GM23338 (cell line): ENCODE data around the gene TFF1. TPM values are rescaled to one million over a fixed set of nuclear protein-coding genes. Genes with fewer than 3 reads are reported as not detected.

ENCODE experiments used
- ATAC-seq: fragments of 200-7000 bp; cut with Tn5 transposase; 3 replicates; pipeline ENCODE4 v1.9.1; 2020
- DNase-seq: peaks from one replicate; pipeline ENCODE4 v3.0.0-alpha.2; 2015; ENCODE audit warnings: low spot score
- H2AFZ ChIP-seq: fragments of 200-600 bp; sonication (generic); 2 replicates; pipeline ENCODE4 v1.8.0; 2016; ENCODE audit warnings: antibody characterized with exemption, mild to moderate bottlenecking, moderate library complexity
- H3F3A ChIP-seq: fragments of 200-600 bp; sonication (generic); replicated peaks from 2 replicates; pipeline ENCODE4 v1.8.0; 2017; ENCODE audit warnings: antibody characterized with exemption, mixed run types, low read depth
- H3K27ac ChIP-seq: fragments of 200-600 bp; sonication (generic); 2 replicates; pipeline ENCODE4 v1.6.1; 2016; ENCODE audit warnings: low read depth
- H3K27me3 ChIP-seq: fragments of 200-600 bp; sonication (generic); 2 replicates; pipeline ENCODE4 v1.8.0; 2016; ENCODE audit warnings: mild to moderate bottlenecking, mixed run types, moderate library complexity; ENCODE audit not compliant: insufficient read depth
- H3K36me3 ChIP-seq: fragments of 200-600 bp; sonication (generic); 2 replicates; pipeline ENCODE4 v1.8.0; 2016; ENCODE audit warnings: mild to moderate bottlenecking; ENCODE audit not compliant: insufficient read depth
- H3K4me1 ChIP-seq: fragments of 200-600 bp; sonication (generic); 2 replicates; pipeline ENCODE4 v1.8.0; 2016; ENCODE audit warnings: mild to moderate bottlenecking, moderate library complexity; ENCODE audit not compliant: insufficient read depth
- H3K4me2 ChIP-seq: fragments of 200-600 bp; sonication (generic); 2 replicates; pipeline ENCODE4 v1.7.1; 2017; ENCODE audit warnings: mixed run types
- H3K4me3 ChIP-seq: fragments of 200-600 bp; sonication (generic); 2 replicates; pipeline ENCODE4 v1.6.1; 2016; ENCODE audit warnings: mixed run types
- H3K79me2 ChIP-seq: fragments of 200-600 bp; sonication (generic); replicated peaks from 2 replicates; pipeline ENCODE4 v1.8.0; 2017; ENCODE audit warnings: mild to moderate bottlenecking; ENCODE audit not compliant: insufficient read depth
- H3K9me2 ChIP-seq: fragments of 200-600 bp; sonication (generic); 2 replicates; pipeline ENCODE4 v1.8.0; 2017; ENCODE audit not compliant: insufficient read depth
- H4K20me1 ChIP-seq: fragments of 200-600 bp; sonication (generic); replicated peaks from 2 replicates; pipeline ENCODE4 v1.8.0; 2017; ENCODE audit warnings: mild to moderate bottlenecking; ENCODE audit not compliant: insufficient read depth
- H3K27ac Mint-ChIP-seq: 2 replicates; pipeline ENCODE4 v1.8.0; 2020; ENCODE audit warnings: inconsistent platforms, mild to moderate bottlenecking, moderate library complexity, mixed read lengths
- H3K27me3 Mint-ChIP-seq: 3 replicates; pipeline ENCODE4 v1.8.0; 2022; ENCODE audit warnings: low read depth, mild to moderate bottlenecking, moderate library complexity, mixed read lengths, inconsistent platforms; ENCODE audit not compliant: insufficient read depth, poor library complexity
- H3K36me3 Mint-ChIP-seq: 3 replicates; pipeline ENCODE4 v1.8.0; 2021; ENCODE audit warnings: low read depth, mild to moderate bottlenecking, inconsistent platforms, moderate library complexity, mixed read lengths
- H3K4me1 Mint-ChIP-seq: 3 replicates; pipeline ENCODE4 v1.8.0; 2020; ENCODE audit warnings: mild to moderate bottlenecking, inconsistent platforms, mixed read lengths
- H3K4me3 Mint-ChIP-seq: 3 replicates; pipeline ENCODE4 v1.8.0; 2021; ENCODE audit warnings: moderate library complexity, mild to moderate bottlenecking, inconsistent platforms, mixed read lengths
- H3K9me3 Mint-ChIP-seq: 3 replicates; pipeline ENCODE4 v1.8.0; 2020; ENCODE audit warnings: moderate library complexity, mild to moderate bottlenecking, inconsistent platforms, mixed read lengths
- CREB1 ChIP-seq: fragments of 250-450 bp; sonication (Bioruptor Pico); IDR thresholded peaks from 2 replicates; pipeline ENCODE4 v1.5.0; 2020; ENCODE audit warnings: low read depth, mild to moderate bottlenecking, moderate library complexity
- ETS1 ChIP-seq: IDR thresholded peaks from 2 replicates; pipeline ENCODE4 v1.6.1; 2016; ENCODE audit warnings: antibody characterized with exemption
- EZH2 ChIP-seq: fragments of 200-600 bp; sonication (generic); IDR thresholded peaks from one replicate; pipeline ENCODE4 v1.8.0; 2017; ENCODE audit warnings: antibody characterized with exemption, mild to moderate bottlenecking, low read depth; ENCODE audit not compliant: unreplicated experiment
- EZH2phosphoT487 ChIP-seq: fragments of 200-600 bp; sonication (generic); IDR thresholded peaks from one replicate; pipeline ENCODE4 v1.8.1; 2018; ENCODE audit warnings: antibody characterized with exemption; ENCODE audit not compliant: unreplicated experiment
- JUNB ChIP-seq: IDR thresholded peaks from one replicate; pipeline ENCODE4 v1.6.1; 2016; ENCODE audit warnings: antibody characterized with exemption; ENCODE audit not compliant: unreplicated experiment
- NANOG ChIP-seq: IDR thresholded peaks from 2 replicates; pipeline ENCODE4 v1.6.1; 2016; ENCODE audit warnings: antibody characterized with exemption, borderline replicate concordance
- POLR2AphosphoS5 ChIP-seq: IDR thresholded peaks from 2 replicates; pipeline ENCODE4 v1.6.1; 2016; ENCODE audit warnings: antibody characterized with exemption, low read depth
- STAT1 ChIP-seq: IDR thresholded peaks from one replicate; pipeline ENCODE4 v1.6.1; 2016; ENCODE audit warnings: antibody characterized with exemption; ENCODE audit not compliant: unreplicated experiment
- ZNF114 ChIP-seq: fragments of 250-450 bp; sonication (Bioruptor Pico); IDR thresholded peaks from 2 replicates; pipeline ENCODE4 v1.5.0; 2020; ENCODE audit warnings: mild to moderate bottlenecking, moderate library complexity
- ZNF331 ChIP-seq: fragments of 250-450 bp; sonication (Bioruptor Pico); IDR thresholded peaks from 2 replicates; pipeline ENCODE4 v1.5.0; 2020; ENCODE audit warnings: low read depth, mild to moderate bottlenecking, moderate library complexity
- polyA plus RNA-seq: library from polyadenylated mRNA; unstranded; fragments of >200 nt; fragmentation: Nextera tagmentation; extraction: Ambion mirVana; gene quantifications from 2 replicates; pipeline ENCODE4 v1.2.1, GENCODE V29; 2016
- total RNA-seq: library from RNA; depleted of rRNA; stranded (reverse); fragments of >200 nt; shearing (Covaris generic); gene quantifications from 2 replicates; pipeline ENCODE4 v1.2.3, GENCODE V29; 2014
- TF ChIP-seq, protein P1 (sequence below): IDR thresholded peaks from one replicate; pipeline ENCODE4 v1.6.1; 2018; ENCODE audit warnings: antibody characterized with exemption; ENCODE audit not compliant: unreplicated experiment
- TF ChIP-seq, protein P2 (sequence below): fragments of 250-450 bp; sonication (Bioruptor Pico); IDR thresholded peaks from 2 replicates; pipeline ENCODE4 v1.5.0; 2020; ENCODE audit warnings: mild to moderate bottlenecking, moderate library complexity
- TF ChIP-seq, protein P3 (sequence below), 2 experiments: fragments of 200-600 bp in 1 of 2; sonication (generic) in 1 of 2; conservative IDR thresholded peaks; 2 replicates each; pipeline versions ENCODE4 v1.5.1 to v1.6.1; 2016 to 2017; ENCODE audit warnings: antibody characterized with exemption in 2 of 2, low read depth in 2 of 2, mild to moderate bottlenecking in 2 of 2, moderate library complexity in 1 of 2

TFF1 gene
- total and polyA plus RNA-seq, 2 experiments from 2014 or later = not detected

DNA sequence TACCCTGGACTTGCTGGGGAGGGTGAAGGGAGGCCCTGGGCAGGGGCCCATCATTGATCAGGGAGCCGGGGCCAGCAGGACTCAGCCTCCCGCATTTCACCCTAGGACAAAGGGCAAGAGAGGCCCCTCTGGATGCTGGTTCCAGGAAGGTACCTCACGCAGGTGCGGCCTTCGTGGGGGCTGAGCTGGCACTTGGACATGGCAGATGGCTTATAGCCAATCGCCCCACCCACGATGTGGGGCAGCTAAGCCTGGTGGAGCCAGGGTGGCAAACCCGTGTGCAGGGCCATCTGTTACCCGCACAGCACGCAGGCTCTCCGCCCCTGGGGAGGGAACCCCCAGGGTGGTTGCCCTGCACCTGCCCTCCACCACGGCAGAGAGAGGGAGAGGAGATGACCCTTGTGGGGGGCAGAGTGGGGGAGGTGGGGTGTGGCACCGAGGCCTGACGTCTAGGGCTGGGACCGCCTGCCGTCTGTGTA is 53.7 kb downstream of the TFF1 start:
- H3K9me2 ChIP-seq = no peaks in the 10 kb centered on the region
- DNase-seq (no peak), ATAC-seq (no peak)
- H3K79me2 ChIP-seq = no peaks in the 10 kb centered on the region
- no peaks in the 10 kb centered on the region for H4K20me1 ChIP-seq
- Mint-ChIP-seq H3K4me3 (no peak overlapping the region), H3K9me3 (no peaks in the 10 kb centered on the region), H3K4me1 (peaks cover 44% of the 10 kb centered on the region), H3K36me3 (no peaks in the 10 kb centered on the region), H3K27ac (no peak overlapping the region), H3K27me3 (peaks cover 13% of the 10 kb centered on the region)
- no peak overlapping the region for H3K27ac ChIP-seq
- H3K4me3 ChIP-seq = no peak overlapping the region
- H2AFZ ChIP-seq = no peak overlapping the region
- H3F3A ChIP-seq = no peaks in the 10 kb centered on the region
- no peak for TF ChIP-seq EZH2phosphoT487
- no peak for TF ChIP-seq NANOG
- no peak for TF ChIP-seq STAT1
- TF ChIP-seq, protein P1, sequence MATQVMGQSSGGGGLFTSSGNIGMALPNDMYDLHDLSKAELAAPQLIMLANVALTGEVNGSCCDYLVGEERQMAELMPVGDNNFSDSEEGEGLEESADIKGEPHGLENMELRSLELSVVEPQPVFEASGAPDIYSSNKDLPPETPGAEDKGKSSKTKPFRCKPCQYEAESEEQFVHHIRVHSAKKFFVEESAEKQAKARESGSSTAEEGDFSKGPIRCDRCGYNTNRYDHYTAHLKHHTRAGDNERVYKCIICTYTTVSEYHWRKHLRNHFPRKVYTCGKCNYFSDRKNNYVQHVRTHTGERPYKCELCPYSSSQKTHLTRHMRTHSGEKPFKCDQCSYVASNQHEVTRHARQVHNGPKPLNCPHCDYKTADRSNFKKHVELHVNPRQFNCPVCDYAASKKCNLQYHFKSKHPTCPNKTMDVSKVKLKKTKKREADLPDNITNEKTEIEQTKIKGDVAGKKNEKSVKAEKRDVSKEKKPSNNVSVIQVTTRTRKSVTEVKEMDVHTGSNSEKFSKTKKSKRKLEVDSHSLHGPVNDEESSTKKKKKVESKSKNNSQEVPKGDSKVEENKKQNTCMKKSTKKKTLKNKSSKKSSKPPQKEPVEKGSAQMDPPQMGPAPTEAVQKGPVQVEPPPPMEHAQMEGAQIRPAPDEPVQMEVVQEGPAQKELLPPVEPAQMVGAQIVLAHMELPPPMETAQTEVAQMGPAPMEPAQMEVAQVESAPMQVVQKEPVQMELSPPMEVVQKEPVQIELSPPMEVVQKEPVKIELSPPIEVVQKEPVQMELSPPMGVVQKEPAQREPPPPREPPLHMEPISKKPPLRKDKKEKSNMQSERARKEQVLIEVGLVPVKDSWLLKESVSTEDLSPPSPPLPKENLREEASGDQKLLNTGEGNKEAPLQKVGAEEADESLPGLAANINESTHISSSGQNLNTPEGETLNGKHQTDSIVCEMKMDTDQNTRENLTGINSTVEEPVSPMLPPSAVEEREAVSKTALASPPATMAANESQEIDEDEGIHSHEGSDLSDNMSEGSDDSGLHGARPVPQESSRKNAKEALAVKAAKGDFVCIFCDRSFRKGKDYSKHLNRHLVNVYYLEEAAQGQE = no peak
- TF ChIP-seq, protein P2, sequence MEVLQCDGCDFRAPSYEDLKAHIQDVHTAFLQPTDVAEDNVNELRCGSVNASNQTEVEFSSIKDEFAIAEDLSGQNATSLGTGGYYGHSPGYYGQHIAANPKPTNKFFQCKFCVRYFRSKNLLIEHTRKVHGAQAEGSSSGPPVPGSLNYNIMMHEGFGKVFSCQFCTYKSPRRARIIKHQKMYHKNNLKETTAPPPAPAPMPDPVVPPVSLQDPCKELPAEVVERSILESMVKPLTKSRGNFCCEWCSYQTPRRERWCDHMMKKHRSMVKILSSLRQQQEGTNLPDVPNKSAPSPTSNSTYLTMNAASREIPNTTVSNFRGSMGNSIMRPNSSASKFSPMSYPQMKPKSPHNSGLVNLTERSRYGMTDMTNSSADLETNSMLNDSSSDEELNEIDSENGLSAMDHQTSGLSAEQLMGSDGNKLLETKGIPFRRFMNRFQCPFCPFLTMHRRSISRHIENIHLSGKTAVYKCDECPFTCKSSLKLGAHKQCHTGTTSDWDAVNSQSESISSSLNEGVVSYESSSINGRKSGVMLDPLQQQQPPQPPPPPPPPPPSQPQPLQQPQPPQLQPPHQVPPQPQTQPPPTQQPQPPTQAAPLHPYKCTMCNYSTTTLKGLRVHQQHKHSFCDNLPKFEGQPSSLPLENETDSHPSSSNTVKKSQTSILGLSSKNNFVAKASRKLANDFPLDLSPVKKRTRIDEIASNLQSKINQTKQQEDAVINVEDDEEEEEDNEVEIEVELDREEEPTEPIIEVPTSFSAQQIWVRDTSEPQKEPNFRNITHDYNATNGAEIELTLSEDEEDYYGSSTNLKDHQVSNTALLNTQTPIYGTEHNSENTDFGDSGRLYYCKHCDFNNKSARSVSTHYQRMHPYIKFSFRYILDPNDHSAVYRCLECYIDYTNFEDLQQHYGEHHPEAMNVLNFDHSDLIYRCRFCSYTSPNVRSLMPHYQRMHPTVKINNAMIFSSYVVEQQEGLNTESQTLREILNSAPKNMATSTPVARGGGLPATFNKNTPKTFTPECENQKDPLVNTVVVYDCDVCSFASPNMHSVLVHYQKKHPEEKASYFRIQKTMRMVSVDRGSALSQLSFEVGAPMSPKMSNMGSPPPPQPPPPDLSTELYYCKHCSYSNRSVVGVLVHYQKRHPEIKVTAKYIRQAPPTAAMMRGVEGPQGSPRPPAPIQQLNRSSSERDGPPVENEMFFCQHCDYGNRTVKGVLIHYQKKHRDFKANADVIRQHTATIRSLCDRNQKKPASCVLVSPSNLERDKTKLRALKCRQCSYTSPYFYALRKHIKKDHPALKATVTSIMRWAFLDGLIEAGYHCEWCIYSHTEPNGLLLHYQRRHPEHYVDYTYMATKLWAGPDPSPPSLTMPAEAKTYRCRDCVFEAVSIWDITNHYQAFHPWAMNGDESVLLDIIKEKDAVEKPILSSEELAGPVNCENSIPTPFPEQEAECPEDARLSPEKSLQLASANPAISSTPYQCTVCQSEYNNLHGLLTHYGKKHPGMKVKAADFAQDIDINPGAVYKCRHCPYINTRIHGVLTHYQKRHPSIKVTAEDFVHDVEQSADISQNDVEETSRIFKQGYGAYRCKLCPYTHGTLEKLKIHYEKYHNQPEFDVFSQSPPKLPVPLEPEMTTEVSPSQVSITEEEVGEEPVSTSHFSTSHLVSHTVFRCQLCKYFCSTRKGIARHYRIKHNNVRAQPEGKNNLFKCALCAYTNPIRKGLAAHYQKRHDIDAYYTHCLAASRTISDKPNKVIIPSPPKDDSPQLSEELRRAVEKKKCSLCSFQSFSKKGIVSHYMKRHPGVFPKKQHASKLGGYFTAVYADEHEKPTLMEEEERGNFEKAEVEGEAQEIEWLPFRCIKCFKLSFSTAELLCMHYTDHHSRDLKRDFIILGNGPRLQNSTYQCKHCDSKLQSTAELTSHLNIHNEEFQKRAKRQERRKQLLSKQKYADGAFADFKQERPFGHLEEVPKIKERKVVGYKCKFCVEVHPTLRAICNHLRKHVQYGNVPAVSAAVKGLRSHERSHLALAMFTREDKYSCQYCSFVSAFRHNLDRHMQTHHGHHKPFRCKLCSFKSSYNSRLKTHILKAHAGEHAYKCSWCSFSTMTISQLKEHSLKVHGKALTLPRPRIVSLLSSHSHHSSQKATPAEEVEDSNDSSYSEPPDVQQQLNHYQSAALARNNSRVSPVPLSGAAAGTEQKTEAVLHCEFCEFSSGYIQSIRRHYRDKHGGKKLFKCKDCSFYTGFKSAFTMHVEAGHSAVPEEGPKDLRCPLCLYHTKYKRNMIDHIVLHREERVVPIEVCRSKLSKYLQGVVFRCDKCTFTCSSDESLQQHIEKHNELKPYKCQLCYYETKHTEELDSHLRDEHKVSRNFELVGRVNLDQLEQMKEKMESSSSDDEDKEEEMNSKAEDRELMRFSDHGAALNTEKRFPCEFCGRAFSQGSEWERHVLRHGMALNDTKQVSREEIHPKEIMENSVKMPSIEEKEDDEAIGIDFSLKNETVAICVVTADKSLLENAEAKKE (CRISPR knock-in tag) = no peak
- TF ChIP-seq ETS1 = no peak
- TF ChIP-seq, protein P3, sequence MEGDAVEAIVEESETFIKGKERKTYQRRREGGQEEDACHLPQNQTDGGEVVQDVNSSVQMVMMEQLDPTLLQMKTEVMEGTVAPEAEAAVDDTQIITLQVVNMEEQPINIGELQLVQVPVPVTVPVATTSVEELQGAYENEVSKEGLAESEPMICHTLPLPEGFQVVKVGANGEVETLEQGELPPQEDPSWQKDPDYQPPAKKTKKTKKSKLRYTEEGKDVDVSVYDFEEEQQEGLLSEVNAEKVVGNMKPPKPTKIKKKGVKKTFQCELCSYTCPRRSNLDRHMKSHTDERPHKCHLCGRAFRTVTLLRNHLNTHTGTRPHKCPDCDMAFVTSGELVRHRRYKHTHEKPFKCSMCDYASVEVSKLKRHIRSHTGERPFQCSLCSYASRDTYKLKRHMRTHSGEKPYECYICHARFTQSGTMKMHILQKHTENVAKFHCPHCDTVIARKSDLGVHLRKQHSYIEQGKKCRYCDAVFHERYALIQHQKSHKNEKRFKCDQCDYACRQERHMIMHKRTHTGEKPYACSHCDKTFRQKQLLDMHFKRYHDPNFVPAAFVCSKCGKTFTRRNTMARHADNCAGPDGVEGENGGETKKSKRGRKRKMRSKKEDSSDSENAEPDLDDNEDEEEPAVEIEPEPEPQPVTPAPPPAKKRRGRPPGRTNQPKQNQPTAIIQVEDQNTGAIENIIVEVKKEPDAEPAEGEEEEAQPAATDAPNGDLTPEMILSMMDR (conservative IDR thresholded peaks at IDR 0.05; ENCODE audit: low read depth in 2 of 2) = no peak
- no peak for TF ChIP-seq ZNF114 (CRISPR knock-in tag)
- no peak for TF ChIP-seq JUNB
- TF ChIP-seq ZNF331 (CRISPR knock-in tag) = no peak
- TF ChIP-seq CREB1 (CRISPR knock-in tag) = no peak
- TF ChIP-seq EZH2 = no peak
- no peak for TF ChIP-seq POLR2AphosphoS5
- H3K4me1 ChIP-seq = peaks cover 11% of the 10 kb centered on the region; the same call in 1 of the 2 replicates
- H3K27me3 ChIP-seq = no peaks in the 10 kb centered on the region
- no peaks in the 10 kb centered on the region for H3K36me3 ChIP-seq
- no peak overlapping the region for H3K4me2 ChIP-seq
